ENCODE results near the gene ST3GAL4.

Gene ST3GAL4

DNA sequence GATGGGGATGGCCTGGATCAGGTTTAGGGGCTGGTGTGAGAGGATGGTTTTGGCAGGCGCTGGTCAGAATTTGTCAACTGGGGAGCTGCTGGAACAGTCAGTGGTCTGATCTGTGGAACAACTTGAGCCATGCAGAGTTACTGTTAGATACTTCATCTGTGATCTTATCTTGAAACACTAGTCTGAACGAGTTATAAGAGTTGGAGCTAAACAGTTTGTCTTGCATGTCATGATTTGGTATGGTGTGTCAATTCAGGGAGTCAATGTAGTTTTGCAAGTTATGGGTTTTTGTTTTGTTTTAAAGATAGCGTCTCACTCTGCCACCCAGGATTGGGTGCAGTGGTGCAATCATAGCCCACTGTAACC is 54.1 kb downstream of the ST3GAL4 start:
- DNase-seq = no peak

DNA sequence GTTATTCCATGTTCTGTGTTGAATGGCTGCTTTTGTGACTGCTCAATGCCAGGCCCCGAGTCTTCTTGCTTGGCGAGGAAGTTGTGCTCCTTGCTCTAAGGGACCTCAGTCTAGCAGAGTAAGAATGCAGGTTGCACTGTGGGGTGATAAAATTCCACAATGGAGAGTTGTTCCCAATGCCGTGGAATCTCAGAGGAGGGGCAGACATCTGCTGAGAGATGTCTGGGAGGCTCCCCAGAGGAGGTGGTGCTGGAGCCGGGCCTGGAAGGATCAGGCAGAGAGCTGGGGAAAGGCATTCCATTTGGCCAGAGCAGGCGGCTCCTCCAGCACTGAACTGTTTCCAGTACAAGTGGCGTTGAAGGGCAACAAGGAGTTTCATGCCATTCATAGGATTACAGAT is 55.2 kb downstream of the ST3GAL4 start:
- no peak for DNase-seq

- DNase-seq = no peak
These were observed 56.5 kb downstream of the ST3GAL4 start for GRCh38 chr11:126411971-126412381.

DNA sequence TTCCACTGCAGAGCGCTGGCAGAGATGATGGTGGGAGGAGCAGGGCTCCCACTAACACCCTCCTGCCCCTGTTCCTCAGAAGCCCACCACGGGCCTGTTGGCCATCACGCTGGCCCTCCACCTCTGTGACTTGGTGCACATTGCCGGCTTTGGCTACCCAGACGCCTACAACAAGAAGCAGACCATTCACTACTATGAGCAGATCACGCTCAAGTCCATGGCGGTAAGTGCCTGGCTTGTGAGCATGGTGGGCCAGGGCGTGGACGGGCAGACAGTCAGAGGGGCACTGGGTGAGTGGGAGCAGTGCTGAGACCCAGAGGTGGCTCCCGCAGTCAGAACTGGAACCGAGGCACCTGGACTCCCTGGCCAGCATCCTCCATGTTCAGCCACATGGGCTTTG is 57.9 kb downstream of the ST3GAL4 start:
- no peak for DNase-seq

GRCh38 chr11:126413843-126414405 is 58.4 kb downstream of the ST3GAL4 start:
- no peak for DNase-seq

- DNase-seq = no peak
These were observed 59.1 kb downstream of the ST3GAL4 start for GRCh38 chr11:126414615-126415014.

DNA sequence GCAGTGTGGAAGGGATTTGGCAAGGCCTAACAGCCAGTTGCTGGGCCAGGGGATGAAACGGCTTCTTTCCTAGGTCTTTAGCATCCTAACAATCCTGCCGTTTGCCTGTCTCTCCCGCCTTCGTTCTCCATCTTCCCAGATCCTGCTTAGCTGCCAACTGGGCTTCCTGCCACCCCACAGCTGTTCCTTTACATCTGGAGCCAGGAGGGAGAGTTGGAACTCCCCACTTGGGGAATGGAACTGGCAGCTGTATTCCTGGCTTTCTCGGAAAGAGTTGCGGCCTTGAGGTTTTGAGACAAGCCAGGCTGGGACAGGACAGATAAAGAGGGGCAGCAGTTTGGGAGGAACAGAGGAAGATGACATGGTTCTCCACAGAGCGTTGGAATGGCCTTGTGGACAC is 59.6 kb downstream of the ST3GAL4 start:
- DNase-seq = no peak

DNA sequence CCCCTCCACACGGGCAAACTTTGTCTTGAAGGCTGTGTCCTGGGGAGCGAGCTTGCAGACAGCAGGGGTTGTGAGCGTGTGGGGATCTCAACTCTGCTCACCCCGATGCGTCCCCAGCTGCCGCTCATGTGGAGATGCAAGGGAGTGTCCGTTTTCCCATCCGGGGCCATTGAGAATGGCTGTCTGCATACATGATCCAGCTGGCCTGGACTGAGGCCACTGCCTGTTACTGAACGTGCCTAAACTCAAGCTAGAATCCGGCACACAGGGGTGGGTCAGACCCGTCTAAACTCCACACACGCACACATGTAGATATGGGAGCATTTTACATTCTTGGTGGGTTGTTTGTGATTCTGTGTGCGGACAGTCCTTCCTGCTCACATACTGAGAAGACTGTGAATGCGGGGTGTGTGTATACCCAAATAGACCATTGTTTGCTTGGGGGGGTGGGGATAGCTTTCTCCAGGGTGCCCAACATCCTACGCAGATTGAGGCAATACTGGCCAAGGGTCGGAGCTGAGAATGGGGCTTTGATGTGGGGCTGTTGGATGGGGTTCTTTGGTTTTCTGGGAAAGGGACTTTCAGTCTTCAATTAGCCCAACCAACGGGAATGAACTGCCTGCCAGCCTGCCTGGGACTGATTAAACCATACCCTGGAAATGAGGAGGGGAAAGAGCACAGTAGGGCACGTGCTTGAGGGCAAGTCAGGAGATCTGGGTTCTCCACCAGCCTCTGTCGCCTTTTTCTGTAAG is 60.4 kb downstream of the ST3GAL4 start:
- no peak for DNase-seq

- DNase-seq = no peak
These were observed 61.1 kb downstream of the ST3GAL4 start for GRCh38 chr11:126416542-126417090.

- DNase-seq = no peak
These were observed 61.8 kb downstream of the ST3GAL4 start for GRCh38 chr11:126417091-126417862.

DNA sequence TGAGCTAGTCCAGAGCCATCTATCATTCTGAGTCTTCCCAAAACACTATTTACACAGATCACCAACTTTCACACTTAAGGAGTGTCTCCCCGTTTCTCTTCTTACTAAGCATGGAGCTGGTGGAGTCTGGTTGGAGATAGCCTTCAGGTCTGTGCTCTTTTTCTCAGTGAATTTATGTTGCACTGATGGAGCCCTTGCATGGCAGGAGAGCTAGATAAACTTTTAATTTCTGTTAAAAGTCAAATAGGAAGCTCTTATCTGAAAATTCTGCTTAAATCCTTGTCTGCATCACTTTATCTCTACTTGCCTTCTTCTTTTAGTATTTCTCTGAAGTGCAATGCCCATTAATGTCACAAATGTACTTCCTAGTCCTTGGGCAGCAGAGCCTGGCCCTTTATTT is 63.4 kb downstream of the ST3GAL4 start:
- no peak for DNase-seq

- no peak for DNase-seq
These were observed 64.6 kb downstream of the ST3GAL4 start for GRCh38 chr11:126419801-126420697.

DNA sequence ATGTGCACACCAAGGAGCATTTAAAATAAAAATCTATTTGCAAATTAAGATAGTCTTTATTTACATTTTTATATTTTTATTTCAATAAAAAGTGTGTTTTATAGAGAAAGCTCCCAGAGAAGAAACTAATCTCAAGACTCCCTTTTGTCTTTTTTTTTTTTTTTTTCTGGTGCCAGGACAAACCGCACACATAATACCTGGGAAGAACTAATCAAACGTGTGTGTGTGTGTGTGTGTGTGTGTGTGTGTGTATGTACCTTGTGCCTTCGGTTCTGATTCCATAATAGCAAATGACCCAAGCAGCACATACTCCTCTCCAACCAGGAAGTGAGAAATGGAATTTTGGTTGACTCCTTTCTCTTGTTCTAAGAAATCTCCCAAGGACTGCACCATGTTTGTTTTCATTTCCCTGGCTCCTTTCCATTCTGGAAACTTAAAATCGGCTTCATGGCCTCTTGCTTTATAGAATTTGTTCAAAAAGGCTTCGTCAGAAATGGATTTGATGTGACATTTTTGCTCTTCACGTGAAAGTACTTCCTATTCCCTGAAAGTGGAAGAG is 65.3 kb downstream of the ST3GAL4 start:
- DNase-seq = no peak

DNA sequence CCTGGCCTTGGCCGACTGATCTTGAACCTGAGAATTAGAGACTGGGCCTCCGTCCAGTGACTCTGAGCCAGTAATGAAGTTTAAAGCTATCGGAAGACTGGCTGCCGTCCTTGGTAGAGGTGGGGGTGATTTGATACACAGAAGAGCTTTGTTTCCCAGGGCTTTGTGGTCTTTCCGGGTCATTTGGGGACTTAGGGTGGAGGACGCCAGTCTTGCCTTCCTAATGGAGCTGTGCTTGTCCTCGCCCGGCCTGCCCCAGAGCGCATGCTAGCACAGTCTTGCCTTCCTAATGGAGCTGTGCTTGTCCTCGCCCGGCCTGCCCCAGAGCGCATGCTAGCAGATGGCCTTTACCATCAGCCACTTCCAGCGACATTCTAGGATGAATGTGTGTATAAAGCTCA is 65.8 kb downstream of the ST3GAL4 start:
- no peak for DNase-seq

DNA sequence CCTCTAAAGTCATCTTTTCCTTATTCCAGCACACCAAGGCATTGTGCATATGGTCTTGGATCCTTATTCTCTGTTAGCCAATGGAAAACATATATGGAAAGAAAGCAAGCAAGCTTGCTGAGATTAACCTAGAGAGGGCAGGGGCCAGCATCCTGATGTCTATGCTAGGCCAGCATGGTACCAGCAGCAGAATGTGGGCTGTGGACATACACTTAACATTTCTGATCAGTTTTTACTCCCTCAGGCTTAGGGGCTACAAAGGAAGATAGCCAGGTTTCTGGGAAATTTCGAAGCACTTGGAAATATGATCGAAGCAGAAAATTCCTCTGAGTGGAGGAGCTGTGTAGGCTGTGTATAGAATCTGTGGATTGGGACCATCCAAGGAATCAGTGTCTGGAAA is 67.0 kb downstream of the ST3GAL4 start:
- no peak for DNase-seq

DNA sequence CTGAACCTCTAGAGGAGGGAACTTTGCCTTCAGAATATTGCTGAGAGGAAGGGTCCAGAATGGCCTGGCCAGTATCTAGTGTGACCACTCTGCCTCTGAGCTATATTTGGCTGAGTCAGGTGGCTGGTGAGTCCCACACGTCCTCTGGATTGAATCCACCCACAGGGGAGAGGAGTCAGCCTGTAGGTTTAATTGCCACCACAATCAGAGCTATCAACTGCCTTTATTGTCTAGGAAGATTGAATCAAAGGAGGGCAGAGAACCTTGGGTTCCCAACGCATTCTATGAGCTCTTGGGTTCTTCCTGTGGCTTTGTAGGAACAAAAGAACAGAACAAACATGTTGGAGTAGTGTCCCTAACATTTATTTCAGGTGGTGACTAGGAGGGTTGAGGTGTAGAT is 67.7 kb downstream of the ST3GAL4 start:
- DNase-seq = no peak

DNA sequence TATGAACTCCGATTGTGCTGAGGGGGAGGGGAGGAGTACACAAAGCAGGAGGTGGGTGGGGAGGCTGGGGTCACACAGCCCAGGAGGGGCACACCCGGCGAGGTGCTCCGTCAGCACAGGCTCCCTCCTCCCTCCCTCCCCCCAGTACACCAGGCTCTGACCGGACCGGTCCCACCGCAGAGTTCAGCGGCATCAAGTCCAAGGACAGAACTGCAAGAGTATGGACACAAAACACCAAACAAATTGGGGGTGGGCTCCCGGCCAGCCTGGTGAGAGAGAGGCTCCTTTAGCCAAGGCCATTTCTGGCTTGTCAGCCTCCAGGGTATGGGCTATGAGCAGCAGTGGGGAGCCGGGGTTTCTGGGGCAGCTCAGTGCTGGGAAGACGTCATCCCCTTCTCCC is 68.3 kb downstream of the ST3GAL4 start:
- no peak for DNase-seq

DNA sequence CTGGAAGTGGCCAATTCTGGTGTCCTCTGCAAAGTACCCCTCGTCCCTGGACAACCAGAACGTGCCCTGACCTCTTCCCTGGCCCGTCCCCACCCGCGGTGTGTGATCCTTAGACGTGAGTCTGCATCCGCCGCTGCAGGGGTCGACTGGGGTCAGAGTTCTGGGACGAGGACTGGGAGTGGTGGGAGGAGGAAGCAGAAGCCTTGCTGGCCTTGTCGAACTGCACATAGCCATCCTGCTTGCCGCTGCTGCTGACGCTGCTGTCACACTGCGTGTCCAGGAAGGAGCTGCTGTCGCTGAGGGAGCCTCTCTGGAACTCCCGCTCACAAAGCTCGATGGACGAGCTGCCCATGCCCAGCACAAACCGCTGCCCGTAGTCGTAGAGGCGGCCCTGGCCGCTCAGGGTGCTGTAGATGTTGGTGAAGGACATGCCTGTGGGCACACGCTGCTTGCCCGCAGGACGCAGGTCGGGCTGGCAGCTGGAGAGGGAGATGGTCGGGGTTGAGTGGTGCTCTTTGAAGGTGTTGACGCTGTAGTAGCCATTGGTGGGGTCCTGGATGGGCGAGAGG is 69.1 kb downstream of the ST3GAL4 start:
- DNase-seq = no peak

- no peak for DNase-seq
These were observed 70.6 kb downstream of the ST3GAL4 start for GRCh38 chr11:126426106-126426505.

DNA sequence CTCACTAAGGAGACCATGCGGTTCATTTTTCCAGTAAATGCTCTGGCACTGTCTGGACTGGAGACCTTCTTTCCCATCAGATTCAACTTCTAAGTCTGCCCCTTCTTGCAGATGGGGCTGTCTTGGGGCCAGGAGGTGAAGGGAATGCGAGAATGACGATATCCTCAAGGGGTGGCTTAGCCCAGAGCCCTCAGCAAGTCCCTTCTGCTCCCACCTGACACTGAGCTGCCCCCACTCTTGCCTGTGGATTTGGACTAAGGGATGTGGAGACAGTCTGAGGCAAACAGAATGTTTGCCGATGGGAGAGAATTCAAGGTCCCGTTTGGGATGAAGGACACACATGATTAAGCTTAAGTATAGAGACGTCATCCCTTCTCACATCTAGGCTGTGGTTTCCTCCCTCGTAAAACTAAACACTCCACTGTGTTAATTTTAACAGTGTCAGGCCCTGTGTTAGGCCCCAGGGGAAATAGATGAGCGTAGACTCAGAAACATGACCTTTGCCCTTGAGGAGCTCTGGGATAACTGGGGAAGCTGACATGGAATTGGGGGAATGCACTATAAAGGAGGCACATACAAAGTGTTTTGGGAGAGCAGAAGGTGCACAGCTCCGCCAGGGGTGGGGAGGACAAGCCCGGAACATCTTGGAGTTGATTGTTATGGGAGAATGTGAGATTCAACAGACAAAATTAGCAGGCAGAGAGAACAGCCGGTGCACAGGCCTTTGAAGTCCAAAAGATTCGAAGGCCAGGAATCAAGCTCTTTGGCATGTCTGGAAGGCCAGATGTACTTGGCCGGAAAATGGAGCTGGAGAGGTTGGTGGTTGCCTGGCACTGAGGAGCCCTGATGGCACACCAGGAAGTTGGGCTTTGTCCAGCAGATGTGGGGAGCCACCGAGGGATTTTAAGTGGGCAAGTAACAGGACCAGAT is 71.6 kb downstream of the ST3GAL4 start:
- DNase-seq = no peak

All from KG1 (cell line).